ENCODE data around the gene TANC1. TPM values are rescaled to one million over a fixed set of nuclear protein-coding genes. Genes with fewer than 3 reads are reported as not detected.

The TANC1 gene
- total RNA-seq, 2 experiments from 2014 or later: 0.70 to 0.92 TPM

- Mint-ChIP-seq H3K27ac (no peak overlapping the region), H3K27me3 (no peaks in the 10 kb centered on the region), H3K9me3 (no peaks in the 10 kb centered on the region), H3K36me3 (ENCODE audit: low read depth) (no peaks in the 10 kb centered on the region), H3K4me1 (ENCODE audit: low read depth) (no peaks in the 10 kb centered on the region), H3K4me3 (no peak overlapping the region)
- CTCF ChIA-PET: interaction anchor here (0.9 kb wide), 1 partner anchor 11 kb away, joined by 3 read pairs; no protein-coding TSS in a partner anchor
- TF ChIP-seq CTCF (IDR thresholded peaks at IDR 0.05): no peak
- ATAC-seq: no peak
- POLR2A ChIA-PET: no interaction called here
- no peak for DNase-seq
- intact Hi-C loops (cut with micrococcal nuclease): no loop called here
These were observed 204.0 kb downstream of the TANC1 start for GRCh38 chr2:159172403-159172802.

- no peaks in the 10 kb centered on the region for H3K36me3 Mint-ChIP-seq (ENCODE audit: low read depth)
- POLR2A ChIA-PET: no interaction called here
- H3K9me3 Mint-ChIP-seq: no peaks in the 10 kb centered on the region
- H3K4me3 Mint-ChIP-seq: no peak overlapping the region
- no peak for ATAC-seq
- DNase-seq: no peak
- H3K27ac Mint-ChIP-seq: no peak overlapping the region
- no peak for TF ChIP-seq CTCF (IDR thresholded peaks at IDR 0.05)
- peaks cover 5% of the 10 kb centered on the region for H3K4me1 Mint-ChIP-seq (ENCODE audit: low read depth)
- CTCF ChIA-PET: no interaction called here
- intact Hi-C loops (cut with micrococcal nuclease): no loop called here
- no peaks in the 10 kb centered on the region for H3K27me3 Mint-ChIP-seq
These were observed 206.3 kb downstream of the TANC1 start for GRCh38 chr2:159174759-159175158.

GRCh38 chr2:159175182-159175581 lies 206.7 kb downstream of the TANC1 start:
- ChIA-PET POLR2A (no interaction called here), CTCF (no interaction called here)
- H3K36me3 Mint-ChIP-seq (ENCODE audit: low read depth): no peaks in the 10 kb centered on the region
- H3K4me3 Mint-ChIP-seq: no peak overlapping the region
- no peak for ATAC-seq
- intact Hi-C loops (cut with micrococcal nuclease): no loop called here
- no peak for DNase-seq
- no peaks in the 10 kb centered on the region for H3K9me3 Mint-ChIP-seq
- H3K4me1 Mint-ChIP-seq (ENCODE audit: low read depth): peaks cover 5% of the 10 kb centered on the region
- TF ChIP-seq CTCF (IDR thresholded peaks at IDR 0.05): no peak
- H3K27me3 Mint-ChIP-seq: no peaks in the 10 kb centered on the region
- H3K27ac Mint-ChIP-seq: no peak overlapping the region

- Mint-ChIP-seq H3K36me3 (ENCODE audit: low read depth) (no peaks in the 10 kb centered on the region), H3K9me3 (no peaks in the 10 kb centered on the region), H3K4me1 (ENCODE audit: low read depth) (peaks cover 5% of the 10 kb centered on the region), H3K27me3 (no peaks in the 10 kb centered on the region), H3K27ac (no peak overlapping the region), H3K4me3 (no peak overlapping the region)
- ATAC-seq: no peak
- ChIA-PET CTCF (no interaction called here), POLR2A (no interaction called here)
- DNase-seq: no peak
- no peak for TF ChIP-seq CTCF (IDR thresholded peaks at IDR 0.05)
- intact Hi-C loops (cut with micrococcal nuclease): no loop called here
These were observed 207.5 kb downstream of the TANC1 start for GRCh38 chr2:159175927-159176326.

GRCh38 chr2:159176555-159176954 lies 208.1 kb downstream of the TANC1 start:
- POLR2A ChIA-PET: no interaction called here
- DNase-seq: no peak
- ATAC-seq: no peak
- no peak overlapping the region for H3K27ac Mint-ChIP-seq
- CTCF ChIA-PET: no interaction called here
- no peaks in the 10 kb centered on the region for H3K36me3 Mint-ChIP-seq (ENCODE audit: low read depth)
- no peak overlapping the region for H3K4me3 Mint-ChIP-seq
- H3K27me3 Mint-ChIP-seq: no peaks in the 10 kb centered on the region
- H3K9me3 Mint-ChIP-seq: no peaks in the 10 kb centered on the region
- peaks cover 5% of the 10 kb centered on the region for H3K4me1 Mint-ChIP-seq (ENCODE audit: low read depth)
- intact Hi-C loops (cut with micrococcal nuclease): no loop called here
- TF ChIP-seq CTCF (IDR thresholded peaks at IDR 0.05): no peak
